Measurements from ENCODE around the gene CTAG1B.
"Not testable (repeated sequence)": the region's sequence is repeated elsewhere in the genome, so short reads cannot be mapped to it uniquely, and the experiment has no call there.

Gene CTAG1B

GRCh38 chrX:154654372-154654771 lies 35.3 kb upstream of the CTAG1B start:
- TF ChIP-seq POLR2AphosphoS5 (IDR thresholded peaks at IDR 0.05; ENCODE audit: low read depth, low read length) = no peak
- no peak for TF ChIP-seq TAF1 (IDR thresholded peaks at IDR 0.05; ENCODE audit: low read depth, low read length)
- TF ChIP-seq PAX5 (IDR thresholded peaks at IDR 0.05; ENCODE audit: insufficient read depth, low read length, severe bottlenecking) = no peak
- no peak for TF ChIP-seq SPI1 (IDR thresholded peaks at IDR 0.05; ENCODE audit: low read depth, low read length)
- no peak for TF ChIP-seq POU2F2 (IDR thresholded peaks at IDR 0.05; ENCODE audit: low read depth, low read length)
- TF ChIP-seq POLR2A (IDR thresholded peaks at IDR 0.05; ENCODE audit: low read depth, low read length) = no peak
- FAIRE-seq = no peak
- DNase-seq (ENCODE audit: insufficient read length, low spot score) = no peak

- DNase-seq (ENCODE audit: insufficient read length, low spot score); FAIRE-seq: not testable (repeated sequence)
These were observed 34.3 kb upstream of the CTAG1B start, which contains the start of gene CTAG2 for GRCh38 chrX:154653413-154653812. TSS of gene CTAG2 (minus strand) at chrX:154653579. CDS start at chrX:154653515, 64 bp downstream.

GRCh38 chrX:154653048-154653401 lies 33.9 kb upstream of the CTAG1B start:
- no peak for TF ChIP-seq SPI1 (IDR thresholded peaks at IDR 0.05; ENCODE audit: low read depth, low read length)
- TF ChIP-seq PAX5 (IDR thresholded peaks at IDR 0.05; ENCODE audit: insufficient read depth, low read length, severe bottlenecking) = no peak
- TF ChIP-seq POLR2AphosphoS5 (IDR thresholded peaks at IDR 0.05; ENCODE audit: low read depth, low read length) = no peak
- TF ChIP-seq POU2F2 (IDR thresholded peaks at IDR 0.05; ENCODE audit: low read depth, low read length) = no peak
- TF ChIP-seq TAF1 (IDR thresholded peaks at IDR 0.05; ENCODE audit: low read depth, low read length) = no peak
- TF ChIP-seq POLR2A (IDR thresholded peaks at IDR 0.05; ENCODE audit: low read depth, low read length) = no peak
- DNase-seq (ENCODE audit: insufficient read length, low spot score) (no peak), FAIRE-seq (no peak)

- DNase-seq (ENCODE audit: insufficient read length, low spot score) = no peak
- TF ChIP-seq SPI1 (IDR thresholded peaks at IDR 0.05; ENCODE audit: low read depth, low read length) = no peak
- no peak for TF ChIP-seq TAF1 (IDR thresholded peaks at IDR 0.05; ENCODE audit: low read depth, low read length)
- no peak for TF ChIP-seq POLR2AphosphoS5 (IDR thresholded peaks at IDR 0.05; ENCODE audit: low read depth, low read length)
- FAIRE-seq = no peak
These were observed 33.4 kb upstream of the CTAG1B start for GRCh38 chrX:154652311-154653047.

GRCh38 chrX:154650221-154650510 lies 31.1 kb upstream of the CTAG1B start:
- FAIRE-seq = no peak
- TF ChIP-seq PAX5 (IDR thresholded peaks at IDR 0.05; ENCODE audit: insufficient read depth, low read length, severe bottlenecking) (no peak), POLR2AphosphoS5 (IDR thresholded peaks at IDR 0.05; ENCODE audit: low read depth, low read length) (no peak), POLR2A (IDR thresholded peaks at IDR 0.05; ENCODE audit: low read depth, low read length) (no peak), SPI1 (IDR thresholded peaks at IDR 0.05; ENCODE audit: low read depth, low read length) (no peak), TAF1 (IDR thresholded peaks at IDR 0.05; ENCODE audit: low read depth, low read length) (no peak), POU2F2 (IDR thresholded peaks at IDR 0.05; ENCODE audit: low read depth, low read length) (no peak)
- DNase-seq (ENCODE audit: insufficient read length, low spot score) = no peak

- DNase-seq (ENCODE audit: insufficient read length, low spot score) (no peak), FAIRE-seq (no peak)
- TF ChIP-seq POLR2A (IDR thresholded peaks at IDR 0.05; ENCODE audit: low read depth, low read length) (no peak), PAX5 (IDR thresholded peaks at IDR 0.05; ENCODE audit: insufficient read depth, low read length, severe bottlenecking) (no peak), POLR2AphosphoS5 (IDR thresholded peaks at IDR 0.05; ENCODE audit: low read depth, low read length) (no peak), TAF1 (IDR thresholded peaks at IDR 0.05; ENCODE audit: low read depth, low read length) (no peak), SPI1 (IDR thresholded peaks at IDR 0.05; ENCODE audit: low read depth, low read length) (no peak), POU2F2 (IDR thresholded peaks at IDR 0.05; ENCODE audit: low read depth, low read length) (no peak)
These were observed 30.6 kb upstream of the CTAG1B start for GRCh38 chrX:154649503-154650220.

GRCh38 chrX:154648931-154649330 lies 29.8 kb upstream of the CTAG1B start:
- no peak for FAIRE-seq
- no peak for DNase-seq (ENCODE audit: insufficient read length, low spot score)
- no peak for TF ChIP-seq POLR2A (IDR thresholded peaks at IDR 0.05; ENCODE audit: low read depth, low read length)
- TF ChIP-seq TAF1 (IDR thresholded peaks at IDR 0.05; ENCODE audit: low read depth, low read length) = no peak
- TF ChIP-seq SPI1 (IDR thresholded peaks at IDR 0.05; ENCODE audit: low read depth, low read length) = no peak
- no peak for TF ChIP-seq POLR2AphosphoS5 (IDR thresholded peaks at IDR 0.05; ENCODE audit: low read depth, low read length)
- TF ChIP-seq POU2F2 (IDR thresholded peaks at IDR 0.05; ENCODE audit: low read depth, low read length) = no peak
- TF ChIP-seq PAX5 (IDR thresholded peaks at IDR 0.05; ENCODE audit: insufficient read depth, low read length, severe bottlenecking) = no peak

GRCh38 chrX:154645745-154646378 lies 26.8 kb upstream of the CTAG1B start:
- not testable (repeated sequence) for DNase-seq (ENCODE audit: insufficient read length, low spot score)
- FAIRE-seq = peak; percentile 62

- FAIRE-seq; DNase-seq (ENCODE audit: insufficient read length, low spot score): not testable (repeated sequence)
These were observed 24.6 kb upstream of the CTAG1B start for GRCh38 chrX:154643708-154644107.

- not testable (repeated sequence) for FAIRE-seq
These were observed 22.7 kb upstream of the CTAG1B start for GRCh38 chrX:154641740-154642139.

GRCh38 chrX:154633661-154634060 lies 14.6 kb upstream of the CTAG1B start:
- not testable (repeated sequence) for DNase-seq (ENCODE audit: insufficient read length, low spot score); FAIRE-seq

More at GRCh38 chrX:154641740-154642139, 22.7 kb upstream of the CTAG1B start:
- not testable (repeated sequence) for DNase-seq (ENCODE audit: insufficient read length, low spot score)

- DNase-seq (ENCODE audit: insufficient read length, low spot score); FAIRE-seq: not testable (repeated sequence)
These were observed 11.9 kb upstream of the CTAG1B start for GRCh38 chrX:154630949-154631348.

GRCh38 chrX:154628960-154629359 lies 9.9 kb upstream of the CTAG1B start:
- not testable (repeated sequence) for DNase-seq (ENCODE audit: insufficient read length, low spot score); FAIRE-seq

GRCh38 chrX:154620767-154621414 lies 1.8 kb upstream of the CTAG1B start:
- not testable (repeated sequence) for DNase-seq (ENCODE audit: insufficient read length, low spot score)
- peak; percentile 77 for FAIRE-seq

GRCh38 chrX:154613586-154613985 lies 5.5 kb downstream of the CTAG1B start:
- DNase-seq (ENCODE audit: insufficient read length, low spot score); FAIRE-seq: not testable (repeated sequence)

Data from GM12891 (cell line).